Tibial artery (tissue), 4 donors: ENCODE measurements around the gene UGT1A7.

ENCODE experiments used
- DNase-seq, 2 donors: peaks; one replicate each; pipeline ENCODE4 v3.0.0-alpha.2; 2019
- H3K27ac ChIP-seq, 2 donors: fragments of 200-600 bp; sonication (generic) in 1 of 2; 1 replicate in 1 of 2; 2 replicates in 1 of 2; pipeline ENCODE4 v1.5.1; 2018 to 2019; ENCODE audit warnings: mild to moderate bottlenecking in 1 of 2
- H3K27me3 ChIP-seq, 2 donors: fragments of 200-600 bp; sonication (generic) in 1 of 2; one replicate each; pipeline versions ENCODE4 v1.5.1 to v1.6.0; 2016 to 2019
- H3K36me3 ChIP-seq, 3 donors: fragments of 200-600 bp; sonication (generic) in 2 of 3; one replicate each; pipeline ENCODE4 v1.5.1; 2016 to 2019; ENCODE audit warnings: mild to moderate bottlenecking in 2 of 3
- H3K4me1 ChIP-seq, 4 donors: fragments of 200-600 bp; sonication (generic) in 2 of 4; 1 replicate in 3 of 4; 2 replicates in 1 of 4; pipeline ENCODE4 v1.5.1; 2016 to 2019
- H3K4me3 ChIP-seq, 2 donors: fragments of 200-600 bp; sonication (generic) in 1 of 2; 1 replicate in 1 of 2; 2 replicates in 1 of 2; pipeline ENCODE4 v1.5.1; 2018 to 2019; ENCODE audit warnings: mild to moderate bottlenecking in 2 of 2
- H3K9me3 ChIP-seq, 3 donors: fragments of 200-600 bp; sonication (generic) in 1 of 3; one replicate each; pipeline ENCODE4 v1.5.1; 2016 to 2019
- intact Hi-C: fragments of 100-400 bp; cut with DNase I; formaldehyde crosslinking; loops from one replicate; pipeline ENCODE4 v1.15.0; 2023; ENCODE audit warnings: low total_unique reads
- TF ChIP-seq, protein P1 (sequence below), 2 experiments: fragments of 200-600 bp in 1 of 2; fragments of 450-650 bp in 1 of 2; IDR thresholded peaks; one replicate each; pipeline ENCODE4 v1.5.1; 2017 to 2019; ENCODE audit warnings: antibody characterized with exemption in 2 of 2, mild to moderate bottlenecking in 1 of 2, moderate library complexity in 1 of 2

The UGT1A7 gene

GRCh38 chr2:233780771-233781170, 99.1 kb downstream of the UGT1A7 start:
- intact Hi-C loops = no loop called here
- no peaks in the 10 kb centered on the region for H3K27me3 ChIP-seq
- no peak overlapping the region for H3K4me3 ChIP-seq
- H3K4me1 ChIP-seq = no peaks in the 10 kb centered on the region
- no peaks in the 10 kb centered on the region for H3K36me3 ChIP-seq
- DNase-seq = no peak
- no peak overlapping the region for H3K27ac ChIP-seq
- H3K9me3 ChIP-seq = peaks cover 0 to 7% (median 5%) of the 10 kb centered on the region in 3 donors
- TF ChIP-seq, protein P1, sequence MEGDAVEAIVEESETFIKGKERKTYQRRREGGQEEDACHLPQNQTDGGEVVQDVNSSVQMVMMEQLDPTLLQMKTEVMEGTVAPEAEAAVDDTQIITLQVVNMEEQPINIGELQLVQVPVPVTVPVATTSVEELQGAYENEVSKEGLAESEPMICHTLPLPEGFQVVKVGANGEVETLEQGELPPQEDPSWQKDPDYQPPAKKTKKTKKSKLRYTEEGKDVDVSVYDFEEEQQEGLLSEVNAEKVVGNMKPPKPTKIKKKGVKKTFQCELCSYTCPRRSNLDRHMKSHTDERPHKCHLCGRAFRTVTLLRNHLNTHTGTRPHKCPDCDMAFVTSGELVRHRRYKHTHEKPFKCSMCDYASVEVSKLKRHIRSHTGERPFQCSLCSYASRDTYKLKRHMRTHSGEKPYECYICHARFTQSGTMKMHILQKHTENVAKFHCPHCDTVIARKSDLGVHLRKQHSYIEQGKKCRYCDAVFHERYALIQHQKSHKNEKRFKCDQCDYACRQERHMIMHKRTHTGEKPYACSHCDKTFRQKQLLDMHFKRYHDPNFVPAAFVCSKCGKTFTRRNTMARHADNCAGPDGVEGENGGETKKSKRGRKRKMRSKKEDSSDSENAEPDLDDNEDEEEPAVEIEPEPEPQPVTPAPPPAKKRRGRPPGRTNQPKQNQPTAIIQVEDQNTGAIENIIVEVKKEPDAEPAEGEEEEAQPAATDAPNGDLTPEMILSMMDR (IDR thresholded peaks at IDR 0.05) = no peak

GRCh38 chr2:233789554-233789953, 107.9 kb downstream of the UGT1A7 start:
- no peaks in the 10 kb centered on the region for H3K36me3 ChIP-seq
- no peaks in the 10 kb centered on the region for H3K4me1 ChIP-seq
- TF ChIP-seq, protein P1 (IDR thresholded peaks at IDR 0.05) = no peak
- no peak overlapping the region for H3K27ac ChIP-seq
- H3K4me3 ChIP-seq = no peak overlapping the region
- no peaks in the 10 kb centered on the region for H3K27me3 ChIP-seq
- no peak for DNase-seq
- no peaks in the 10 kb centered on the region for H3K9me3 ChIP-seq
- intact Hi-C loops = no loop called here

DNA sequence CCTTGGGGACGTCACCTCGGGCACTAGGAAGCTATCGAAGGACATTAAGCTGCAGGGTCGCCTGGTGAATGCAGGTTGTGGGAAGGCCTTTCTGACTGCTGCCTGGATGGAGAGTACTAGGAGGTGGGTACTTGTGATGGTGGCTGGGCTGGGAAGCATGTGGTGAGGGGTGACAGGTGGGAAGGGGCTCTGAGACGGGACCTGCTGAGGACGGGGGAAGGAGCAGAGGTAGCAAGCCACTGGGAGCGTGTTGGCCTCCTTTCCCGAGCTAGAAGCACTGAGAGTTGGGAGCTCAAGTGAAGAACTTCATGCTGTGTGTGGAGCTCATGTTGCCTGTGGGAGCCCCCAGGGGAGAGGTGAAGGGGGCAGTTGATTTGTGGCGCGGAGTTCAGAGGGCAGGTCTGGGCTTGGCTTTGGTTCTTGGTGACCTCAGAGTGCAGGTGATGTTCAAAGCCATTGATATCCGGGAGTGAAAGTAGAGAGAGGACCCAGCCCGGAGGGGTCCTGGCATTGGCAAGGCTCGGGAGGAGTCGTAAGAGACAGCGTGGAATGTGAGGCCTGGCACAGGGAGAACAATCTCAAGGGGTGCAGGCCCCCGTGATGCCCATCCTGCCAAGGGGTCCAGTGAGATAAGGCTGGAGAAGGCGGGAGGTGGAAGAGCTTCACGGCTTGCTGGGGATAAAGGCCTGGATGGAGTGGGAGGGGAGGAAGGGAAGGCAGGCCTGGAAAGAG, 109.6 kb downstream of the UGT1A7 start:
- TF ChIP-seq, protein P1 (IDR thresholded peaks at IDR 0.05) = no peak
- no peak overlapping the region for H3K4me3 ChIP-seq
- no peaks in the 10 kb centered on the region for H3K4me1 ChIP-seq
- intact Hi-C loops = no loop called here
- H3K9me3 ChIP-seq = no peaks in the 10 kb centered on the region
- H3K27ac ChIP-seq = no peak overlapping the region
- DNase-seq = no peak
- H3K36me3 ChIP-seq = no peaks in the 10 kb centered on the region
- no peaks in the 10 kb centered on the region for H3K27me3 ChIP-seq

DNA sequence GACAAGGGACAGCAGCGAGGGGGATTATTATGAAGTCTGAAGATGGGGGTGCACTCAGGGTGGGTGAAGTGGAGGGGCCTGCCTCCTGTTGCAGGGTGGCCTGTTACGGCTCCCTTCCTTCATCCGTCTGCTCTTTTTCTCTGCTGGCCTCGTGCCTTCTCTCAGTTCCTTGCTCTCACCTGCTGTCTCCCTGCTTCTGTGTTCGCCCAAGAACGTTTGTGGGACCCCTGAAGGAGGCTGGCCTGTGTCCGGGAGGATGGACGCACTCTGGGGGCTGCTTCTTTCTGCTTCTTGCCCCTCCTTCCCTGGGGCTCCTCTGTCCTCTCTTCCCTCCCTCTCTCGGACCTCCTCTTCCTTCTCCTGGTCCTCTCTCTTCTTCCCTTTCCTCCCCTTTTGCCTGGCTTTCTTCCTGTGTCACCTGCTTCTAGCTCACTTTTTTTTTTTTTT, 110.2 kb downstream of the UGT1A7 start:
- no peaks in the 10 kb centered on the region for H3K27me3 ChIP-seq
- no peak overlapping the region for H3K4me3 ChIP-seq
- no peak overlapping the region for H3K27ac ChIP-seq
- intact Hi-C loops = no loop called here
- no peak for DNase-seq
- no peaks in the 10 kb centered on the region for H3K4me1 ChIP-seq
- TF ChIP-seq, protein P1 (IDR thresholded peaks at IDR 0.05) = no peak
- H3K9me3 ChIP-seq = no peaks in the 10 kb centered on the region
- H3K36me3 ChIP-seq = no peaks in the 10 kb centered on the region

GRCh38 chr2:233792720-233793119, 111.0 kb downstream of the UGT1A7 start:
- Histone ChIP-seq H3K4me1 (no peaks in the 10 kb centered on the region), H3K27me3 (no peaks in the 10 kb centered on the region), H3K4me3 (no peak overlapping the region), H3K27ac (no peak overlapping the region), H3K9me3 (no peaks in the 10 kb centered on the region), H3K36me3 (no peaks in the 10 kb centered on the region)
- no peak for DNase-seq
- TF ChIP-seq, protein P1 (IDR thresholded peaks at IDR 0.05) = no peak
- intact Hi-C loops = no loop called here
